ENCODE results near the gene IL17RC.

- TF ChIP-seq CTCF (IDR thresholded peaks at IDR 0.05), result no peak
- no peak for TF ChIP-seq POLR2A (IDR thresholded peaks at IDR 0.05)
These were observed 8.6 kb upstream of the IL17RC start for GRCh38 chr3:9908286-9908685.
